Thyroid gland (tissue), 4 donors: Measurements from ENCODE around the gene SPAG7.

Experiments used
- CTCF ChIP-seq, 6 experiments: fragments of 200-600 bp in 3 of 6; fragments of 450-650 bp in 3 of 6; sonication (generic) in 3 of 6; IDR thresholded peaks; one replicate each; pipeline ENCODE4 v1.5.1; 2016 to 2019; ENCODE audit warnings: antibody characterized with exemption in 6 of 6, mild to moderate bottlenecking in 2 of 6, inconsistent platforms in 1 of 6, moderate library complexity in 1 of 6
- POLR2A ChIP-seq, 2 donors: fragments of 450-650 bp; IDR thresholded peaks; one replicate each; pipeline ENCODE4 v1.6.1; 2017; ENCODE audit warnings: antibody characterized with exemption in 2 of 2, mild to moderate bottlenecking in 2 of 2, moderate library complexity in 1 of 2

- no peak for TF ChIP-seq CTCF (IDR thresholded peaks at IDR 0.05)
- no peak for TF ChIP-seq POLR2A (IDR thresholded peaks at IDR 0.05)
Measured at GRCh38 chr17:4972752-4973151, 5.1 kb upstream of the SPAG7 start.
